Hepatic stellate cell (primary cell): ENCODE data around the gene ATAD3C.

Source experiments
- DNase-seq: peaks from one replicate; pipeline ENCODE4 v3.0.0; 2011; ENCODE audit warnings: low spot score

ATAD3C gene

DNA sequence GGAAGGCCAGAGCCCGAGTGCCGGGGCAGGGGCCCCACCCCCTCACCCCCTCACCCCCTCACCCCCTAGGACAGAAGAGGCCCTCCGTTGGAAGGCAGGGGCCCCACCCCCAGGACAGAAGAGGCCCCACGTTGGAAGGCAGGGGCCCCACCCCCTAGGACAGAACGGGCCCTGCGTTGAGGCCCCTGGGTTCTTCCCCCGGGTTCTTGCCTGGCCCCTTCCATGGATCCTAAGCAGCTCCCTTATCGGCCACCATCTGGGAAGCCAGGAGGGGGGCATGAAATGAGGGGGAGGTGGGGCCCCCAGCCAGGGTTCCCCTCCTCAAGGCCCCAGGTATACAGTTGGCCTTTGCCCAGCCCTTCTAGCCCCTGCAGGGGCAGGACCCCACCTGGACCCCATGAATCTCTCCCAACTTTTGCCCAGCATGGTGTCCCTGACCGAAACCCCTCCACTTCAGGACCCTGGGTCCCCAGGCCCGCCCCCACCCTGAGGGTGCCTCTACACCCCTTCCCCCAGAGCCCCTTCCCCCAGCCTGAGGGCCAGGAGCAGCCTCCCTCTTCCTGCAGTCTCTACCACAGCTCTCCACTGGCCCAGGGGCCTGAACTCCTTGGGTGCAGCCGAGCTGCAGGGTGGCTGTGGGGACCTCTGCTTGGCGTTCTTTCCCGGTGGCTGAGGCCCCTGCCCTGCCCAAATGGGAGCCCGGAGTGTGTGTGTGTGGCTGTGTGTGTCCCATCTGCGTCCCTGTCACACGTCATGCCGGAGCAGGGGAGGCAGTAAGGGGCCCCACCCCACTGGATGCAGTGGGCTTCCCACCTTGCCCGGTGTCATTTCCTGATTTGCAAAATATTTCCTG lies 18.3 kb upstream of the ATAD3C start:
- DNase-seq = no peak

DNA sequence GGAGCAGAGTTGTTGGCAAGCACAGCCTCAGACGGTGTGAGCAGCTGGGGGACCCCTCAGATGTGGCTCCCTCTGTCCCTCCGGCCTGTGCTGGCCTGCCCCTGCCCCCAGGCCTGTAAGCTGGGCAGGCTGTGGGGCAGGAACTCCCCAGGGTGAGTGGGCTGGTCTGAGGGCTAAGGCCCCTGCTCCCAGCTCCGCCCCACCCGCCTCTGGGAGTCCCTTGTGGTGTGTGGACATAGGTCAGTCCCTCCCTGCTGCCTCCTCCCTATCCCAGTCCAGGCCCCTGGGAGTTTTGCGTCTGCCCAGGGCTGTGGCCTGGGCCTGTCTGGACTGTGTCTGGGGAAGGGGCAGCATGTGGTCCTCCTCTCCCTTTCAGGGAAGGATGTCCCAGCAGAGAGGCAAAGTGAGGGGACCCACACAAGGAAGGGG lies 17.6 kb upstream of the ATAD3C start:
- peak; percentile 82 for DNase-seq

GRCh38 chr1:1432274-1432950 lies 17.1 kb upstream of the ATAD3C start:
- peak; percentile 13 for DNase-seq

- DNase-seq = peak; percentile 47
Measured at GRCh38 chr1:1432951-1433803, 16.3 kb upstream of the ATAD3C start.

DNA sequence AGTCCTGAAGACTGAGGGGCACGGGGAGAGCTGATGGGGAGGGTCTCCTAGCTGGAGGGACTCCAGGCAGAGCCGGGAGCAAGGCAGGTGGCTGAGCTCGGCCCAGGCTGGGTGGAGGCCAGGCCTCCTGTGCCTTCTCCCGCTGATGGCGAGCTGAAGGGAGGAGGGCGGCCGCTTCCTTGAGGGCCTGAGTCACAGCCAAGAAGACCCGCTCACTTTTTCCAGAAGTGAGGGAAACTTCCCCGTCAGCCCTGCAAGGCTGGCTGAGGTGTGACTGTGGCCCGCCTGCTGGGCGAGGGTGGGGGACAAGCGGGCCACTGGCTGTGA lies 15.7 kb upstream of the ATAD3C start:
- peak; percentile 46 for DNase-seq

- peak; percentile 19 for DNase-seq
Measured at GRCh38 chr1:1434131-1434823, 15.2 kb upstream of the ATAD3C start.

DNA sequence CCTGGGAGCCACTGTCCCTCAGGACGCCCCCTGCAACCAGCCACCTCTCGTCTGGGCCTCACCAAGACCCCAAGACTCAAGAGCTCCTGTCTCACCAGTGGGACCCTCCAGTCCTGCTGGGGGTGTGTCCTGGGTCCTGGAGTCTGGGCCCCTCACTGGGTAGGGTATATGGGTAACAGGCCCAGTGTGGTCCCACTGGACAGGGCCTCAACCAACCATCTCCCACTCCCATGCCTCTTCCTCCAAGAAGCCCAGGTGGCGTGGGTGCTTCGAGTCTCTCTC lies 14.7 kb upstream of the ATAD3C start:
- DNase-seq = no peak

- DNase-seq = peak; percentile 83
Measured at GRCh38 chr1:1435106-1435903, 14.2 kb upstream of the ATAD3C start, which contains the start of gene VWA1. Gene VWA1 (plus strand): TSS chr1:1435690. CDS start chr1:1435749, 59 bp downstream.

- DNase-seq = no peak
Measured at GRCh38 chr1:1435911-1436629, 13.4 kb upstream of the ATAD3C start.

- DNase-seq = peak; percentile 16
Measured at GRCh38 chr1:1436630-1437032, 12.9 kb upstream of the ATAD3C start.

DNA sequence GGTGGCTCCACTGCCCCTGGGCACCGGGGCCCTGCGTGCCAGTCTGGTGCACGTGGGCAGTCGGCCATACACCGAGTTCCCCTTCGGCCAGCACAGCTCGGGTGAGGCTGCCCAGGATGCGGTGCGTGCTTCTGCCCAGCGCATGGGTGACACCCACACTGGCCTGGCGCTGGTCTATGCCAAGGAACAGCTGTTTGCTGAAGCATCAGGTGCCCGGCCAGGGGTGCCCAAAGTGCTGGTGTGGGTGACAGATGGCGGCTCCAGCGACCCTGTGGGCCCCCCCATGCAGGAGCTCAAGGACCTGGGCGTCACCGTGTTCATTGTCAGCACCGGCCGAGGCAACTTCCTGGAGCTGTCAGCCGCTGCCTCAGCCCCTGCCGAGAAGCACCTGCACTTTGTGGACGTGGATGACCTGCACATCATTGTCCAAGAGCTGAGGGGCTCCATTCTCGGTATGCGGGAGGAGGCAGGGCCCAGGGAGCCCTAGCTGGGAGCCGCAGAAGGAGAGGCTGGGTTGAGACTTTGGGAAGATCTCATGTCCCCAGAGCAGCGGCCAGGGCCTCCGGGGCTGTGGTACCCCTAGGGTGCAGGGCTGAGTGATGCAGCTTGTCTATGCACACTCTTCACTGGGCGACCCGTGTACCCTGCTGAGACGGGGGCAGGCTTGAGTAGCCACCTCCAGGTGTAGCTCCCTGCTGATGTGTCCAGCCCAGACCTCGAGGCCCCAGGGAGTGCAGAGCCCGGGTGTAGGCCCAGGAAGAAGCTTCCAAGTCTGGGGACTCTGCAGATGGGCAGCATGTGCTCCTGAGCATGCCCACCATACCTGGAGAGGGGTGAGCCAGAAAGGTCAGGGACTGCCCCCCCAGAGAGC lies 12.2 kb upstream of the ATAD3C start:
- no peak for DNase-seq

- peak; percentile 27 for DNase-seq
Measured at GRCh38 chr1:1437904-1438376, 11.5 kb upstream of the ATAD3C start.

DNA sequence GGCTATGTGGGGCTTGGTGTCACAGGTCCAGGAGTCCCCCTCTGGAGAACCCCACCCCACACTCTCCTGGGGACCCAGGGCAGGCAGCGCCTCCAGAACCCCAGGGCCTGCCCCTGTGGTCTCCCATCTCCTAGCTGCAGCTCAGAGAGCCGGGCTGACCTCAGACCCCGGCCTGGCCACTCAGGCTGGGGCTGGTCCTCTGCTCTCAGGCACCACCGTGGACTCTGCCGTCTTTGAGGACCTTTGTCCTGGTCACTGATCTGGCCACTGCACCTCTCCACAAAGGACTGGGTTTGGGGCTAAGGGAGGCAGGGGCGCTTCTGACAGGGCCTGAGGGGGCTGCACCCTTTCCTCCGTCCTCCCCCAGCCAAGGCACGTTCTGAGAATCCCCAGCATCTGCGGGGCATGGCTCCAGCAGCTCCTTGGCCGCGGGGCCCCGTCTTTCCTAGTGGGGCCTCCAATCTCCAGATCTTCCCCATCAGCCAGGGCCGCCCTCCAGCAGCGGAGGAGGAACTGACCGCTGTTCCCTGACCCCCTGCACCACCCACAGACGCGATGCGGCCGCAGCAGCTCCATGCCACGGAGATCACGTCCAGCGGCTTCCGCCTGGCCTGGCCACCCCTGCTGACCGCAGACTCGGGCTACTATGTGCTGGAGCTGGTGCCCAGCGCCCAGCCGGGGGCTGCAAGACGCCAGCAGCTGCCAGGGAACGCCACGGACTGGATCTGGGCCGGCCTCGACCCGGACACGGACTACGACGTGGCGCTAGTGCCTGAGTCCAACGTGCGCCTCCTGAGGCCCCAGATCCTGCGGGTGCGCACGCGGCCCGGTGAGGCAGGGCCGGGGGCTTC lies 10.7 kb upstream of the ATAD3C start:
- no peak for DNase-seq

GRCh38 chr1:1439546-1440261 lies 9.8 kb upstream of the ATAD3C start:
- DNase-seq = no peak

- peak; percentile 10 for DNase-seq
Measured at GRCh38 chr1:1440262-1441001, 9.1 kb upstream of the ATAD3C start.

DNA sequence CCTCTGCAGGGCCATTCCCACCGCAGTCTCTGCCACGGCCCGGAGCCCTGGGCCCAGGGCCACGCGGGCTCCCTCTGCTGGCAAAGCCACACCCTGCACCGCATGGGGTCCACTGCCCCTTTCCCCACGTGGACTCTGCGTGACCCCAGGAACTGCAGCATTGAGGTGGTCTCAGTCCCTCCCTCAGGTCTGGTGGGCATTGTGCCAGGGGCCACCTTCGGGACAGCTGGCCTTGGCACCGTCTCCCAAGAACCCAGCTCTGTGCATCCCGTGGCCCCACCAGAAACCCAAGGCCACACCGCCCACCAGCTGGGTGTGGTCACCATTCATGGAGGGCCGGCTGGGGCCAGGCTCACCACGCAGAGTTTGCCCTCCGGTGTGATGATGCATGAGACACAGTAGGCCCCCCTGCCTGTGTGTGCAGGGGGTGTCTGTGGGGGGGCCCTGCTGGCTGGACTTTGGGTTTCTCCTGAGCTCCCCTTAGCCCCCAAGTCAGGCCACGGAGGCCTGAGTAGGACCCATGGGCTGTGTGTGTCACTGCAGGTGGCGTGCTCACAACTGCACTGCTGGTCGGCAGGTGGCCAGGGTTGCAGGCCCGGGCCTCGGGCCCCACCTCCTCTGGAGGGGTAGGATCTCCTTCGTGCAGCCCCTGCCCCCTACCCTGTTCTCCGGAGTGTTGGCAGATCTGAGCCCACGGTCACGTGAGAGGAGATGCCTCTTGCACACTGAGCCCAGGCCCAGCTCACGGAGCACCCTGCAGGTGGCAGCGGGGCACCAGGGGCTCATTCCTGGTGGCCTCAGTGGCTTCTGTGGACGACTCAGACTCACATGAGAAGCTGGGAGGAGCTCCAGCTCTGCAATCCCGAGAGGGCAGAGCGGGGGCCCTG lies 8.2 kb upstream of the ATAD3C start:
- peak; percentile 91 for DNase-seq
